Sigmoid colon (tissue), 7 donors: ENCODE results near the gene TRAF7. TPM values are rescaled to one million over a fixed set of nuclear protein-coding genes. Genes with fewer than 3 reads are reported as not detected.
"Not testable (repeated sequence)": the region's sequence is repeated elsewhere in the genome, so short reads cannot be mapped to it uniquely, and the experiment has no call there.

Experiments used
- DNase-seq: peaks from one replicate; pipeline ENCODE4 v3.0.0-alpha.2; 2019
- H3K27ac ChIP-seq, 4 donors: fragments of 200-600 bp; sonication (generic); one replicate each; pipeline ENCODE4 v1.5.1; 2016 to 2019; ENCODE audit warnings: mild to moderate bottlenecking in 1 of 4
- H3K27me3 ChIP-seq, 3 donors: fragments of 200-600 bp; sonication (generic); one replicate each; pipeline ENCODE4 v1.5.1; 2019; ENCODE audit warnings: mild to moderate bottlenecking in 1 of 3
- H3K36me3 ChIP-seq, 4 donors: fragments of 200-600 bp; sonication (generic); one replicate each; pipeline ENCODE4 v1.5.1; 2016 to 2019
- H3K4me1 ChIP-seq, 4 donors: fragments of 200-600 bp; sonication (generic); one replicate each; pipeline ENCODE4 v1.5.1; 2017 to 2019
- H3K4me3 ChIP-seq, 4 donors: fragments of 200-600 bp; sonication (generic); one replicate each; pipeline ENCODE4 v1.5.1; 2017 to 2019; ENCODE audit warnings: mild to moderate bottlenecking in 2 of 4, moderate library complexity in 1 of 4
- H3K9me3 ChIP-seq, 4 donors: fragments of 200-600 bp in 3 of 4; sonication (generic) in 3 of 4; one replicate each; pipeline versions ENCODE4 v1.5.1 to v1.6.1; 2013 to 2019
- CTCF ChIP-seq, 4 experiments: fragments of 450-650 bp in 3 of 4; fragments of 200-600 bp in 1 of 4; IDR thresholded peaks; one replicate each; pipeline ENCODE4 v1.5.1; 2016 to 2019; ENCODE audit warnings: antibody characterized with exemption in 4 of 4, mild to moderate bottlenecking in 3 of 4, moderate library complexity in 2 of 4
- EP300 ChIP-seq, 4 donors: sonication (generic); formaldehyde crosslinking; IDR thresholded peaks; one replicate each; pipeline ENCODE4 v1.6.1; 2017; ENCODE audit warnings: antibody characterized with exemption in 4 of 4
- POLR2A ChIP-seq, 2 donors: fragments of 450-650 bp; IDR thresholded peaks; one replicate each; pipeline ENCODE4 v1.6.1; 2016; ENCODE audit warnings: antibody characterized with exemption in 2 of 2, mild to moderate bottlenecking in 2 of 2, moderate library complexity in 2 of 2
- POLR2AphosphoS5 ChIP-seq, 4 donors: sonication (generic); formaldehyde crosslinking; IDR thresholded peaks; one replicate each; pipeline ENCODE4 v1.6.1; 2017; ENCODE audit warnings: antibody characterized with exemption in 4 of 4
- WGBS, 2 donors: extraction: QIAGEN DNeasy Blood & Tissue Kit; methylation state at CpG; one replicate each; pipeline ENCODE4 v1.1.7; 2013; 5-methylcytosine and 5-hydroxymethylcytosine counted together
- intact Hi-C: fragments of 100-400 bp; cut with DNase I; formaldehyde crosslinking; loops from one replicate; pipeline ENCODE4 v1.15.1; 2023
- polyA plus RNA-seq, 3 donors: library from polyadenylated mRNA; stranded (reverse); fragments of 200-250 nt; gene quantifications; one replicate each; pipeline ENCODE4 v1.2.3, GENCODE V29; 2013
- total RNA-seq, 4 donors: library from RNA; depleted of rRNA; stranded (reverse); fragments of >200 nt; gene quantifications; one replicate each; pipeline ENCODE4 v1.1.0, GENCODE V29; 2016
- donor health status: healthy with polysubstance abuse.
- donor health status: Bipolar disorder and iron deficiency.
- donor health status: healthy.

Gene TRAF7
- total and polyA plus RNA-seq, 7 donors: 30.3 to 65.1 (median 45.0) TPM

- intact Hi-C loops: no loop called here
- Histone ChIP-seq H3K9me3 (no peaks in the 10 kb centered on the region), H3K27me3 (peaks cover 27 to 44% (median 39%) of the 10 kb centered on the region in 3 donors), H3K36me3 (no peaks in the 10 kb centered on the region), H3K4me1 (peaks cover 0 to 21% (median 18%) of the 10 kb centered on the region in 4 donors), H3K27ac (no peak overlapping the region), H3K4me3 (no peak overlapping the region)
- WGBS, 2 donors: 69 to 77% methylated on average over 5 of the region's 5 CpGs
- TF ChIP-seq CTCF (IDR thresholded peaks at IDR 0.05) (no peak), POLR2A (IDR thresholded peaks at IDR 0.05) (no peak), POLR2AphosphoS5 (IDR thresholded peaks at IDR 0.05) (no peak), EP300 (IDR thresholded peaks at IDR 0.05) (no peak)
- DNase-seq: no peak
These were observed 43.5 kb downstream of the TRAF7 start for GRCh38 chr16:2199095-2199494.

GRCh38 chr16:2199621-2200139 is 44.1 kb downstream of the TRAF7 start:
- H3K27ac ChIP-seq: no peak overlapping the region
- intact Hi-C loops: no loop called here
- peaks cover 0 to 22% (median 21%) of the 10 kb centered on the region in 4 donors for H3K4me1 ChIP-seq
- peaks cover 26 to 38% (median 34%) of the 10 kb centered on the region in 3 donors for H3K27me3 ChIP-seq
- H3K4me3 ChIP-seq: no peak overlapping the region
- no peak for TF ChIP-seq CTCF (IDR thresholded peaks at IDR 0.05)
- TF ChIP-seq POLR2AphosphoS5 (IDR thresholded peaks at IDR 0.05): no peak
- no peak for TF ChIP-seq EP300 (IDR thresholded peaks at IDR 0.05)
- no peak for TF ChIP-seq POLR2A (IDR thresholded peaks at IDR 0.05)
- no peaks in the 10 kb centered on the region for H3K36me3 ChIP-seq
- WGBS, 2 donors: 66 to 70% methylated on average over 14 of the region's 14 CpGs
- no peaks in the 10 kb centered on the region for H3K9me3 ChIP-seq
- no peak for DNase-seq

GRCh38 chr16:2200313-2200712 is 44.7 kb downstream of the TRAF7 start:
- no peak overlapping the region for H3K27ac ChIP-seq
- intact Hi-C loops: no loop called here
- H3K4me3 ChIP-seq: no peak overlapping the region
- TF ChIP-seq POLR2AphosphoS5 (IDR thresholded peaks at IDR 0.05) (no peak), CTCF (IDR thresholded peaks at IDR 0.05) (no peak), POLR2A (IDR thresholded peaks at IDR 0.05) (no peak)
- peaks cover 20 to 32% (median 27%) of the 10 kb centered on the region in 3 donors for H3K27me3 ChIP-seq
- no peak for DNase-seq
- H3K36me3 ChIP-seq: no peaks in the 10 kb centered on the region
- no peaks in the 10 kb centered on the region for H3K9me3 ChIP-seq
- H3K4me1 ChIP-seq: peaks cover 0 to 22% (median 18%) of the 10 kb centered on the region in 4 donors
- 86 to 89% methylated on average over 6 of the region's 6 CpGs for WGBS, 2 donors

- 94 to 96% methylated on average over 8 of the region's 8 CpGs for WGBS, 2 donors
- H3K27ac ChIP-seq, H3K27me3 ChIP-seq, H3K9me3 ChIP-seq, H3K4me3 ChIP-seq, DNase-seq, intact Hi-C loops: not testable (repeated sequence)
- Histone ChIP-seq H3K4me1 (peaks cover 0 to 20% (median 18%) of the 10 kb centered on the region in 4 donors), H3K36me3 (peaks cover 5 to 17% (median 11%) of the 10 kb centered on the region in 4 donors)
These were observed 47.6 kb downstream of the TRAF7 start for GRCh38 chr16:2203119-2203688.

- Histone ChIP-seq H3K4me3 (peak overlapping the region; percentile 83 to 89 (median 88)), H3K4me1 (peaks cover 0 to 20% (median 18%) of the 10 kb centered on the region in 4 donors), H3K36me3 (peaks cover 13 to 31% (median 20%) of the 10 kb centered on the region in 4 donors), H3K27ac (peak overlapping the region; percentile 97 to 100 (median 98)), H3K9me3 (no peaks in the 10 kb centered on the region), H3K27me3 (no peaks in the 10 kb centered on the region)
- 84 to 85% methylated on average over 13 of the region's 13 CpGs for WGBS, 2 donors
- intact Hi-C loops: loop anchor here (2.0 to 5.0 kb wide), 2 partner anchors 48 kb away; partner anchors contain the start of gene ECI1
- no peak for DNase-seq
- TF ChIP-seq POLR2AphosphoS5 (IDR thresholded peaks at IDR 0.05) (no peak), CTCF (IDR thresholded peaks at IDR 0.05) (no peak), EP300 (IDR thresholded peaks at IDR 0.05) (no peak), POLR2A (IDR thresholded peaks at IDR 0.05) (no peak)
These were observed 49.0 kb downstream of the TRAF7 start for GRCh38 chr16:2204416-2205103.
